Bronchial epithelial cell (primary cell): Measurements from ENCODE around the gene CPB1. TPM values are rescaled to one million over a fixed set of nuclear protein-coding genes. Genes with fewer than 3 reads are reported as not detected.

Source experiments
- DNase-seq: peaks from one replicate; pipeline ENCODE4 v3.0.0-alpha.2; 2010; ENCODE audit warnings: low read depth
- FAIRE-seq: peaks from 2 replicates; lab custom pipeline; 2011; peaks lifted over from hg19 to GRCh38; lab: Jason Lieb, UNC
- H3K27me3 ChIP-seq: 2 replicates; pipeline ENCODE4 v1.5.1; 2011; ENCODE audit warnings: low read length; ENCODE audit not compliant: control insufficient read depth, insufficient read depth
- H3K36me3 ChIP-seq: 2 replicates; pipeline ENCODE4 v1.5.1; 2011; ENCODE audit warnings: low read length; ENCODE audit not compliant: control insufficient read depth, insufficient read depth
- H3K4me3 ChIP-seq: 2 replicates; pipeline ENCODE4 v1.5.1; 2011; ENCODE audit warnings: mild to moderate bottlenecking, low read depth, low read length, control low read depth
- CTCF ChIP-seq: IDR thresholded peaks from 2 replicates; pipeline ENCODE4 v1.5.1; 2011; ENCODE audit warnings: mild to moderate bottlenecking, moderate library complexity, low read length, control low read depth, inconsistent platforms; ENCODE audit not compliant: insufficient read depth, severe bottlenecking
- total RNA-seq: library from RNA; depleted of rRNA; stranded (reverse); fragments of >200 nt; gene quantifications from 2 replicates; pipeline ENCODE4 v1.2.1, GENCODE V29; 2014

Gene CPB1
- total RNA-seq, 1 donor from 2014 or later = not detected

DNA sequence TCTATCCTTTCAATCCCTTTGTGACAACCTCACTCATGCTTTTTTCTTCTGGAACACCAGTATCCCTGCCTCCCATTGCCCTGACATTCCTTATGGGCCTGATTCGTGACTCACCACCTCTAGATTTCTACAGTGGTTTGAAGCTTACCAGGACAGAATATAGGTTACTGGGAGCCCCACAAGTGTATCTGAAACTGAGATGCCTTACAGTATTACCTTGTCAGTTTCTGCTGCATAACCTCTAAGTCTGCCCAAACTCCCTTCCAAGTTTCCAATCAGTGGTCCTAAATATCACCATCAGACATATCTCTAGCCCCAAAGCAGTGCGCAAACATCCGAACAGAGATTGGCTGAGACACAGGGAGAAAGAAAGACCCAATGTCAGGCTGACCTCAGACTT lies 5.6 kb downstream of the CPB1 start:
- no peak for DNase-seq
- Histone ChIP-seq H3K4me3 (no peak overlapping the region), H3K27me3 (no peaks in the 10 kb centered on the region), H3K36me3 (no peaks in the 10 kb centered on the region)
- peak; percentile 23 for FAIRE-seq
- no peak for TF ChIP-seq CTCF

DNA sequence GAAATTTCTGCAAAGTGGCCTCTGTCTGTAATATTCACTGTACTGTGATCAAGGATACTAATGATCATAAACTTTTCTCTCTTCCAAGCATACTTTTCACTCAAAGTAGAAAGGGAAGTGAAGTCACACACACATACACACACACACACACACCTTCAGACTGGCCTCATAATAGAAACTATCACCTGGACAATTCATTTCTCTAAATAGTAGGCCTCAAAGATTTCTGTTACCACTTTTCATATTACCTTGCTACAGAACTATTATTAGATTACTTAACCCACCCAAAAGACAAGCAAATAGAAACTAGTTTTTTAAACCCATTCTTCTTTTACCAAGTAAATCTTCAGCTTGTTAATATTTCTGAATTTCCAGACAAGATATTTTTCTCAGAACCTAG lies 12.2 kb downstream of the CPB1 start:
- DNase-seq (no peak), FAIRE-seq (no peak)
- Histone ChIP-seq H3K27me3 (no peaks in the 10 kb centered on the region), H3K36me3 (no peaks in the 10 kb centered on the region), H3K4me3 (no peak overlapping the region)
- TF ChIP-seq CTCF = no peak

DNA sequence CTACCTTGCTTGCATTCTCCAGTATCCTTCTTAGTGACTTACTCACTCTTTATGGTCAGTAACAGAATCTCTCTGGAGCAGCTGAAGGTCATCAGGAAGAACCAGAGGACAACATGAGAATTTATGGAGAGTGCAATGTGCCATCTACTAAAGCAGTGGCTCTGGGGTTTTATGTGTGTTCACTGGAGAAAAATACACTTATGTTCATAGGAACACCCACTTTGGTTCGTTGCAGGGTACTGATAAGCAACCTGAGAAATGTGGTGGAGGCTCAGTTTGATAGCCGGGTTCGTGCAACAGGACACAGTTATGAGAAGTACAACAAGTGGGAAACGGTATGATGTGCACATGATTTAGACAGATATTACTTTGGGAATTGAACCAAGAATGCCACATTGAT lies 12.8 kb downstream of the CPB1 start:
- Histone ChIP-seq H3K27me3 (no peaks in the 10 kb centered on the region), H3K4me3 (no peak overlapping the region), H3K36me3 (no peaks in the 10 kb centered on the region)
- FAIRE-seq (peak; percentile 79), DNase-seq (no peak)
- no peak for TF ChIP-seq CTCF

- H3K36me3 ChIP-seq = no peaks in the 10 kb centered on the region
- no peaks in the 10 kb centered on the region for H3K27me3 ChIP-seq
- no peak for TF ChIP-seq CTCF
- no peak overlapping the region for H3K4me3 ChIP-seq
- DNase-seq (no peak), FAIRE-seq (no peak)
Measured at GRCh38 chr3:148845756-148846395, 18.3 kb downstream of the CPB1 start.

DNA sequence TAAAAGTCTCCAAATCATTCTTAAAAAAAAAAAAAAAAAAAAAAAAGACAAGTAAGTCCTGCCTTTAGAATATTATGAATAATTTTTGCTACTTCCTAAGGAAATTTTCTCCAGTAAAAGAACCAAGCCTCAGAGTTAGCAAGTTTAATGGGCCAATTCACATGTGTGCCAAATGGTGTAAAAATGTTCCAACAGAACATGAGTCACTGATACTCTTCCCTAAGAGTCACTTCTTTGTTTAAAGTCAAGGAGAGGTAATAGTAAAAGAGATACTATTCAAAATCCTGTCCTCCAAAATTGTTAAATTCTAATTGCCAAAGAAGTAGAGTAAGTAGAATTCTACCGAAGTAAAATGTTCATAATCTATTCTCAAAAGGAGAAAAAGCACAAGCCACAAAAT lies 19.7 kb downstream of the CPB1 start:
- no peak for FAIRE-seq

More for the DNA sequence above, 19.7 kb downstream of the CPB1 start:
- no peak overlapping the region for H3K4me3 ChIP-seq
- DNase-seq = peak; percentile 10
- no peaks in the 10 kb centered on the region for H3K27me3 ChIP-seq
- H3K36me3 ChIP-seq = no peaks in the 10 kb centered on the region
- no peak for TF ChIP-seq CTCF
